ENCODE measurements around the gene ARL14. TPM values are rescaled to one million over a fixed set of nuclear protein-coding genes. Genes with fewer than 3 reads are reported as not detected.

ARL14 gene
- total RNA-seq, 1 experiment from 2014 or later = not detected

DNA sequence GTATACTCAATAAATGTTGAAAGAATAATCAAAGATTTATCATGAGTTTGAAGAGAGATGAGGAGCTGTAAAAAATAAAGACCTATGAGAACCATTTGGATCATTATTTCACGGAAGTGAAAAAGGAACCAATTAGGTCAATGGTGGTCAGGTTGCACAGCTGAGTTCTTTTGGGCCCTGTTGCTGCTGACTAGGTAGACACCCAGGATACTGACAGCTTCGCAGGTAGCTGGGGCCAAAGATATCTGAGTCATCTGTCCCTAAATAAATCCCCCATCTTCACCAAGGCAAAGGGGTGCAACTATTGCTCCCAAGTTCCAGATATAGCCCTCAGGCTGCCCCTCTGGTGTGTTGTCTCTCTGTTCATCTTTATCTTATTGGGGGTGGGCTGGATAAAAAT lies 5.0 kb upstream of the ARL14 start:
- Histone ChIP-seq H3K9me3 (ENCODE audit: control insufficient read depth, low read depth, low read length) (no peaks in the 10 kb centered on the region), H4K5ac (ENCODE audit: insufficient read length, low read depth, low read length) (no peak overlapping the region), H3K27me3 (ENCODE audit: insufficient read depth, low read length) (no peaks in the 10 kb centered on the region), H2BK5ac (ENCODE audit: insufficient read length, low read length) (no peak overlapping the region), H3K18ac (ENCODE audit: insufficient read length, low read depth, low read length) (no peak overlapping the region), H3K79me1 (ENCODE audit: insufficient read depth, low read depth, low read length, poor library complexity, severe bottlenecking) (no peaks in the 10 kb centered on the region), H3K4ac (ENCODE audit: low read depth, low read length) (no peak overlapping the region), H3K56ac (ENCODE audit: insufficient read length, low read depth, low read length) (no peak overlapping the region), H2BK12ac (ENCODE audit: insufficient read length, low read depth, low read length) (no peak overlapping the region), H3K4me2 (ENCODE audit: insufficient read depth, insufficient read length, low read length) (no peak overlapping the region), H3K27ac (ENCODE audit: insufficient read length, low read depth, low read length) (no peak overlapping the region), H3K14ac (ENCODE audit: insufficient read depth, low read length) (no peak overlapping the region), H3K23ac (ENCODE audit: insufficient read length, low read depth, low read length) (no peak overlapping the region), H3K23me2 (ENCODE audit: insufficient read length, low read depth, low read length, poor library complexity, severe bottlenecking) (no peaks in the 10 kb centered on the region), H4K8ac (replicated peaks; ENCODE audit: insufficient read length, low read depth, low read length) (no peak overlapping the region), H3T11ph (ENCODE audit: low read length) (no peak overlapping the region), H2BK20ac (ENCODE audit: low read depth, low read length, poor library complexity, severe bottlenecking) (no peak overlapping the region), H2BK120ac (ENCODE audit: low read depth, low read length, poor library complexity, severe bottlenecking) (no peak overlapping the region), H4K20me1 (ENCODE audit: control insufficient read depth, insufficient read depth, insufficient read length) (no peaks in the 10 kb centered on the region), H3K9ac (ENCODE audit: extremely low read depth, insufficient read length, low read length) (no peak overlapping the region), H3K4me1 (ENCODE audit: insufficient read depth, low read length) (no peaks in the 10 kb centered on the region), H2BK15ac (ENCODE audit: low read depth, low read length) (no peak overlapping the region), H4K91ac (ENCODE audit: insufficient read length, low read depth, low read length) (no peak overlapping the region), H2AFZ (ENCODE audit: low read length) (no peak overlapping the region), H2AK5ac (ENCODE audit: insufficient read length, low read length) (no peak overlapping the region), H3K79me2 (ENCODE audit: insufficient read depth, low read length) (no peaks in the 10 kb centered on the region)
- Mint-ChIP-seq H3K27me3 (ENCODE audit: low read depth) (no peaks in the 10 kb centered on the region; the same call in 1 of the 2 replicates), H3K4me1 (peaks cover 5% of the 10 kb centered on the region in 2 experiments; a peak in 3 of 4 replicates), H3K9me3 (no peaks in the 10 kb centered on the region), H3K27ac (no peak overlapping the region), H3K4me3 (no peak overlapping the region), H3K36me3 (ENCODE audit: insufficient read depth in 1 of 3, low read depth in 3 of 3) (no peaks in the 10 kb centered on the region)
- DNase-seq = no peak
- WGBS (ENCODE audit: extremely low coverage, insufficient read length, low lambda C conversion rate) = no CpG with 5 or more reads among the region's 2 CpGs
- TF ChIP-seq, protein P1, sequence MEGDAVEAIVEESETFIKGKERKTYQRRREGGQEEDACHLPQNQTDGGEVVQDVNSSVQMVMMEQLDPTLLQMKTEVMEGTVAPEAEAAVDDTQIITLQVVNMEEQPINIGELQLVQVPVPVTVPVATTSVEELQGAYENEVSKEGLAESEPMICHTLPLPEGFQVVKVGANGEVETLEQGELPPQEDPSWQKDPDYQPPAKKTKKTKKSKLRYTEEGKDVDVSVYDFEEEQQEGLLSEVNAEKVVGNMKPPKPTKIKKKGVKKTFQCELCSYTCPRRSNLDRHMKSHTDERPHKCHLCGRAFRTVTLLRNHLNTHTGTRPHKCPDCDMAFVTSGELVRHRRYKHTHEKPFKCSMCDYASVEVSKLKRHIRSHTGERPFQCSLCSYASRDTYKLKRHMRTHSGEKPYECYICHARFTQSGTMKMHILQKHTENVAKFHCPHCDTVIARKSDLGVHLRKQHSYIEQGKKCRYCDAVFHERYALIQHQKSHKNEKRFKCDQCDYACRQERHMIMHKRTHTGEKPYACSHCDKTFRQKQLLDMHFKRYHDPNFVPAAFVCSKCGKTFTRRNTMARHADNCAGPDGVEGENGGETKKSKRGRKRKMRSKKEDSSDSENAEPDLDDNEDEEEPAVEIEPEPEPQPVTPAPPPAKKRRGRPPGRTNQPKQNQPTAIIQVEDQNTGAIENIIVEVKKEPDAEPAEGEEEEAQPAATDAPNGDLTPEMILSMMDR (conservative IDR thresholded peaks at IDR 0.05) = no peak
